Activated T-helper 2 cell treated with anti-CD3 and anti-CD28 coated beads, Interferon-gamma antibody, Interleukin-2, Interleukin-4, amounts not matched to agents 10 μg/mL and 5 μg/mL and 100 μg/mL, durations not matched to agents 14 hours and 24 hours and 36 hours (primary cell): ENCODE results near the gene AMBRA1. TPM values are rescaled to one million over a fixed set of nuclear protein-coding genes. Genes with fewer than 3 reads are reported as not detected.

Source experiments
- DNase-seq: peaks from one replicate; pipeline ENCODE4 v3.0.0; 2021; ENCODE audit warnings: low spot score
- H3K27ac Mint-ChIP-seq: one replicate; pipeline ENCODE4 v1.8.0; 2021; ENCODE audit warnings: mixed read lengths
- H3K27me3 Mint-ChIP-seq: one replicate; pipeline ENCODE4 v1.8.0; 2021; ENCODE audit warnings: low read depth, mixed read lengths
- H3K36me3 Mint-ChIP-seq: one replicate; pipeline ENCODE4 v1.8.0; 2021; ENCODE audit warnings: low read depth, mixed read lengths
- H3K4me1 Mint-ChIP-seq: one replicate; pipeline ENCODE4 v1.8.0; 2021; ENCODE audit warnings: low read depth, mixed read lengths
- H3K4me3 Mint-ChIP-seq: one replicate; pipeline ENCODE4 v1.8.0; 2021; ENCODE audit warnings: low read depth, mild to moderate bottlenecking, moderate library complexity, mixed read lengths
- H3K9me3 Mint-ChIP-seq: one replicate; pipeline ENCODE4 v1.8.0; 2021; ENCODE audit warnings: mixed read lengths
- intact Hi-C: fragments of 100-400 bp; cut with micrococcal nuclease; formaldehyde crosslinking; loops from one replicate; pipeline ENCODE4 v1.15.1; 2023
- total RNA-seq: library from RNA; stranded (reverse); gene quantifications from 2 replicates; pipeline ENCODE4 v1.2.3, GENCODE V29; 2022

The AMBRA1 gene
- total RNA-seq, 1 donor from 2014 or later, result 32.7 TPM

DNA sequence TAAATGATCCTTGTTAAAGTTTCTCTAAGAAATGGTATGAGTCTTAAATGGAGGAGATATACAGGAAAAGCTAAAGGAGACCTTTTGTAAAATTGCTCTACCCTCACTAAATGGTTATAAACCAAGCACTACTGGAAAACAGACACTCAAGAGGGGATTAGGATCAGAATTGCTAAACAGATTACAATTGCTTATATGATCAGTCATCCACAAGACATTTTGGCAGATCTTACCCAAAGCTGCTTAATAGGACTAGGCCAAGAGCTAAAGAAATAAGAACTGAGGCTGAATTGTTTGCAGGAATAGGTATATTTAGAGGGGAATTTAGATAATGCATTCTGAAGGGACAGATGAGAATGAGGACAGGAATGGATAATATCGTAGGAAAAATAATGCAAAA is 13.7 kb upstream of the AMBRA1 start:
- intact Hi-C loops, result no loop called here
- no peak for DNase-seq
- Mint-ChIP-seq H3K27me3 (no peaks in the 10 kb centered on the region), H3K9me3 (no peaks in the 10 kb centered on the region), H3K27ac (no peak overlapping the region), H3K4me3 (no peak overlapping the region), H3K4me1 (peaks cover 4% of the 10 kb centered on the region), H3K36me3 (no peaks in the 10 kb centered on the region)

DNA sequence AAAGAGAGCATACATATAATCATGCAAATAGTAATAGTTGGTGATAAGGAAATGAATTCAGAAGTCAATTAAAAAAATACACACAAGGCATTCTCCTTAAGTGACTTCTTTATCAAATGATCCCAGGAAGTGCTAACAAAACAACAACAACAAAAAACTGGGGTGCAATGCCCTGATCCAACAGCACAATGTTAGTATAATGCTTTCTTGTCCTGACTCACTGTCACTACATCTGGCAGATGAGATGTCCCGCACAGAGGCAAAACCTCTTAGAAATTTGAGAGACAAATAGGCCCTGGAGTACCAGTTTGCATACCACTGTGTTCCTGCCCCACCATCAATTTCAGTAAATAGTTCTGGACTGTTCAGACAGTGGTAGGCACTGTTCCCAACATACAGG is 11.0 kb upstream of the AMBRA1 start:
- H3K9me3 Mint-ChIP-seq, result no peaks in the 10 kb centered on the region
- no peaks in the 10 kb centered on the region for H3K4me1 Mint-ChIP-seq
- no peak overlapping the region for H3K4me3 Mint-ChIP-seq
- H3K27ac Mint-ChIP-seq, result no peak overlapping the region
- no peaks in the 10 kb centered on the region for H3K27me3 Mint-ChIP-seq
- intact Hi-C loops, result no loop called here
- no peaks in the 10 kb centered on the region for H3K36me3 Mint-ChIP-seq
- no peak for DNase-seq

DNA sequence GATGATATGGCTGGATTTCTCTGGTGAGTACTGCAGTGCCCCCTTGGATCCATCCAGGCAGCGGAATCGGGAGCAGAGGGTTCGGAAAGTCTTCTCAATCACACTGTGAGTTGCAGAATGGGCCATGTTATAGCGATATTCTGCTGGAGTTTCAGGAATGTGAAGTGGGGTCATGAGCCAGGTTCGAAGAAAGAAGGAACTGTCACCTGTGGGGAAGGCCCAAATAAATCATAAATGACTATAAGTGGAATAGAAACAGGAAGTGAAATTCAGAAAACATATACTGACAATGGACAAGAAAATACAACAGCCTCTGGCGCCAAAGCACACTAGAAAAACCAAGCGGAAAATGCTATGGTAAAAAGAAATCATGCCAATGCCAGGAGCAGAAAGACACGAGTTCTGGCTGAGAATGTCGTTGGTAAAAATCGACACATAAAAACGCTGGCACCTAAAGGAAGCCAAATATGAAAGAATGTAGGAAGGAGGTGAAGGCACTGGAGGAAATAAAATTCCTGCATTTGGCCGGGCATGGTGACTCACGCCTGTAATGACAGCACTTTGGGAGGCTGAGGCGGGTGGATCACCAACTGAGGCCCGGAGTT is 10.0 kb upstream of the AMBRA1 start:
- Mint-ChIP-seq H3K27ac (no peak overlapping the region), H3K27me3 (no peaks in the 10 kb centered on the region), H3K9me3 (no peaks in the 10 kb centered on the region), H3K4me3 (no peak overlapping the region), H3K36me3 (no peaks in the 10 kb centered on the region), H3K4me1 (no peaks in the 10 kb centered on the region)
- no peak for DNase-seq
- intact Hi-C loops, result no loop called here

DNA sequence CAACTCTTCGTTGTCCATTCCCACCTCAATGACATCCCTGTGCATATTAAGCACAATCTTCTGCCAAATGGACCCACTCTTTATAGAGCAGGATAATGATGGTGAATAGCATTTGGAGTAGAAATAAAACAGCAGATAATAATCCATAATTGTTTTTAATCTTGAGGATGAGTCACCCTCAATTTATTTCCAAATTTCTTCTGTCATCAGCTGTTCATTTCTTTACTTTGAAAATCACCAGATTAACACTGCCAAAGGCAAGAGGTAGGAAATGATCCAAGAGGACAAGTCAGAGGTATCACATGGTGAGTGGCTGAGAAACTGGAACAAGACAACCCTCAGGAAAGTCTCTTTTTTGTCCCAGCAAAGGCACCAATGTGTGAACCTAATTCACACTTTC is 7.3 kb upstream of the AMBRA1 start:
- Mint-ChIP-seq H3K4me1 (peaks cover 5% of the 10 kb centered on the region), H3K4me3 (no peak overlapping the region), H3K9me3 (no peaks in the 10 kb centered on the region), H3K27ac (no peak overlapping the region), H3K36me3 (no peaks in the 10 kb centered on the region), H3K27me3 (no peaks in the 10 kb centered on the region)
- intact Hi-C loops, result no loop called here
- no peak for DNase-seq

DNA sequence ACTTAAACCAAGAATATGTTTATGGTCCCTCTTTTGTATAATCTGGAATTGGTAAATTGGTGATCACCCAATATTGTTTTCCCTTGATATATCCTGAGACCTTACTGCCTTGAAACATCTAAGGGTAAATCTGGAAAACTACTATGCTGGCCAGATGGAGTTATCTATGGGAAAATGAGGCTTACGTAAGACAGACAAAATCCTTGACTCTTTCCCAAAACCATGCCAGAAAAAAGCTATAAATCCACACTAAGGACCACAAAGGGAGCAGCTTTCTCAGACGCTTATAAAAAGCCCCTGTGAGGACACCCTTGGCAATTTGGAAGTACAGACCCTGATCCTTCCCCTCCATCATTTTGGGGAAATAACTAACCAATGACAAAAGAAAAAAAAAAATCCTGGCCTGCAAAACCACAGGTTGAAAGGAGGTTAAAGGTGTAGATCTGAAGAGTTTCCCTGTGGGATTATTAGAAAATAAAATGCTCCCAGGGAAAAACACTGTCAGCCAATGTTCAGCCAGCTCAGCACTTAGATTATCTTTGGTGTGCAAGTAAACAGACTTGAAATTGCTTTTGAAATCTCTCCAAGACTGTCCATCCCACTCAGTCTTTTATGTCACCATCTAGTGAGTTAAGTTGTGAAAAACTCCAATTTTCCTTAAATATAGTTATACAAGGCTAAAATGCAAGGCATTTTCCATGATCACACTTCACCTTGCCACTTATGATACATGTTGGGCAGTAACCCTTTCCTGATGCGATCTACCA is 6.6 kb upstream of the AMBRA1 start:
- no peak overlapping the region for H3K27ac Mint-ChIP-seq
- no peaks in the 10 kb centered on the region for H3K27me3 Mint-ChIP-seq
- intact Hi-C loops, result no loop called here
- DNase-seq, result no peak
- no peaks in the 10 kb centered on the region for H3K9me3 Mint-ChIP-seq
- H3K4me3 Mint-ChIP-seq, result no peak overlapping the region
- peaks cover 5% of the 10 kb centered on the region for H3K4me1 Mint-ChIP-seq
- no peaks in the 10 kb centered on the region for H3K36me3 Mint-ChIP-seq

DNA sequence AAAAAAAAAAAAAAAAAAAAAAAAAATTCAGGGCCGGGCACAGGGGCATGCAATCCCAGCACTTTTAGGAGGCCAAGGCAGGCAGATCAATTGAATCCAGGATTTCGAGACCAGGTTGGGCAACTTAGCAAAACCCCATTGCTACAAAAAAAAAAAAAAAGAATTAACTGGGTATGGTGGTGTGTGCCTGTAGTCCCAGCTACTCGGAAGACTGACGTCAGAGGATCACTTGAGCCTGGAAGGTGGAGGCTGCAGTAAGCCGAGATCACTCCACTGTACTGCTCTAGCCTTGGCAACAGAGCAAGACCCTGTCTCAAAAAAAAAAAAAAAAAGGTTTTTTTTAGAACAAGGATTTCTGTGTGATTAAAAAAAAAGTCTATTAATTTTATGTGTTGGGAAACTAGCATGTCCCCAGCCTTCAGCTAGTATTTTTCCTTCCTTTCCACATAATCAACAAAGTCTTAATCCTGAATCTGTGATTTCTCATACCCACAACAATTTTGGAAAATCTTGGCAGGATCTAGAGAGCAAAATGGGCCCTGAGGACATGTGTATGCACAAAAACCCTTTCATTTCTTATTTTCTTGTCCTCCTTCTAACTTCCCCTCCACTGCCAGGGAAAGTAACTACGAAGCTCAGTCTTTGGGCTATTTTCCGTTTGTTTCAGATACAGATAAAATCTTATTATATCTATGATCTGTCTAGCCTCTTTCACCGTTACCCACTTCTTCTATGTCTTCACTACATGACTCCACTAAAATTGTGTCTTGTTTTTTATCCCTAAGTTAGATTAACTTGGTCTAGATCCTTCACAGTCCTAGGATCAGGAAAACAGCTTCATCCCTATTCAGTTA is 5.7 kb upstream of the AMBRA1 start:
- Mint-ChIP-seq H3K27me3 (no peaks in the 10 kb centered on the region), H3K36me3 (no peaks in the 10 kb centered on the region), H3K4me1 (peaks cover 5% of the 10 kb centered on the region), H3K4me3 (no peak overlapping the region), H3K27ac (no peak overlapping the region), H3K9me3 (no peaks in the 10 kb centered on the region)
- intact Hi-C loops, result no loop called here
- DNase-seq, result no peak

DNA sequence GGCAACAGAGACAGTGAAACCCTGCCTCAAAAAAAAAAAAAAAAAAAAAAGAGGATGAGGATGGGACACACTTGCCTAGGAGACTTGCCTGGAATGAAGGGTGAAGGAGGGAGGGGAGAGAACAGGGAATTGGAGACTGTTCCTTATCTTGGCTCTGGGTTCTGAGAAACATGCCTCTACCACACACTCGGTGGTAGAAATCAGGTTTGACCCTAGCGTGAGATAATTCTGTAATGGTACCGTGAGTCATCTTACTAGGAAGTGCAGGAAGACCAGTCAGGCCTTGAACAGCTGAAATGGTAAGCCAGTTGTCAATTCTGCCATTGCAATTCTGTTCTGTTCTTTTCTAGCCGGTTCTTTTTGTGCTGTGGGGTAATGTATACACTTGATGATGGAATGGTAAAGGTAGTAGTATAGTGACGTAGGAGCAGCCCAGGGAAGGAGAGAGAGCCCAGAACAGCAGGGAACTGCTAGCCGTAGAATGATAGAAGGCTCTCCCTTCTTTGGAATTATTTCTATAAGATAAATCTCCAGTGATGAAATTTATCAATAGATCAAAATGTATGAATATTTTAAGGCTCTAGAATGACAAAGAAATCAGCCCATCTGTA is 3.9 kb upstream of the AMBRA1 start:
- peak overlapping the region; percentile 13 for H3K27ac Mint-ChIP-seq
- no peaks in the 10 kb centered on the region for H3K9me3 Mint-ChIP-seq
- peaks cover 16% of the 10 kb centered on the region for H3K4me1 Mint-ChIP-seq
- no peak overlapping the region for H3K4me3 Mint-ChIP-seq
- no peaks in the 10 kb centered on the region for H3K27me3 Mint-ChIP-seq
- DNase-seq, result no peak
- H3K36me3 Mint-ChIP-seq, result no peaks in the 10 kb centered on the region
- intact Hi-C loops, result no loop called here

DNA sequence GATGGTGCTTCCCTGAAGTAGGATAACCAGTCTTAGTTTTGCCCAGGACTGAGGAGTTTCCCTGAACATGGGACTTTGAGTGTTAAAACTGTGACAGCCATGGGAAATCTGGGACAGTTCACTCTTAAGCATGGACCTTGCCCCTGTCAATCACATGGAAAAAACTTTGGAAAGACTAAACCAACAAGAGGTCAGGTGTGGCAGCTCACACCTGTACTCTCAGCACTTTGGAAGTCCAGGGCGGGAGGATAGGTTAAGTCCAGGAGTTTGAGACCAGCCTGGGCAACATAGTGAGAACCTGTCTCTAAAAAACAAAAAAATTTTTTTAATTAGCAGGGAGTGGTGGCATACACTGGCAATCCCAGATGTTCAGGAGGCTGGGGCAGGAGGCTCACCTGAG is 3.3 kb upstream of the AMBRA1 start:
- Mint-ChIP-seq H3K4me1 (peaks cover 20% of the 10 kb centered on the region), H3K27ac (no peak overlapping the region), H3K9me3 (no peaks in the 10 kb centered on the region), H3K4me3 (no peak overlapping the region), H3K27me3 (no peaks in the 10 kb centered on the region), H3K36me3 (no peaks in the 10 kb centered on the region)
- intact Hi-C loops, result no loop called here
- no peak for DNase-seq

DNA sequence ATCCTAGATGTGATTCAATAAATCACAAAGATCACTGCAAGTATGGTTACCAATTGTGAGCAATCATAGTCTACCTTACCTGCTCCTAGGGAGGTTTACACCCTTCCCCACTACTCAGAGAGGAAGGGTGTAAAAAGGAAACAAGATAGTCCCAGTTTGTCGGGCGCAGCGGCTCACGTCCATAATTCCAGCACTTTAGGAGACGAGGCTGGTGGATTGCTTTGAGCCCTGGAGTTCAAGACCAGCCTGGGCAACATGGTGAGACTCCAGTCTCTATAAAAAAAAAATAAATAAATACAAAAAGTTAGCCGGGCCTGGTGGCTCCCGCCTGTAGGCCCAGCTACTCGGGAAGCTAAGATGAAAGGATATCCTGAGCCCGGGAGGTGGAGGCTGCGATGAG is 962 bp upstream of the AMBRA1 start:
- Mint-ChIP-seq H3K27ac (no peak overlapping the region), H3K36me3 (peaks cover 6% of the 10 kb centered on the region), H3K4me1 (peaks cover 31% of the 10 kb centered on the region), H3K27me3 (no peaks in the 10 kb centered on the region), H3K4me3 (no peak overlapping the region), H3K9me3 (no peaks in the 10 kb centered on the region)
- DNase-seq, result no peak
- intact Hi-C loops, result loop anchor here (1.0 kb wide), 1 partner anchor 23 kb away; the partner anchor contains the start of genes ATG13 and HARBI1

DNA sequence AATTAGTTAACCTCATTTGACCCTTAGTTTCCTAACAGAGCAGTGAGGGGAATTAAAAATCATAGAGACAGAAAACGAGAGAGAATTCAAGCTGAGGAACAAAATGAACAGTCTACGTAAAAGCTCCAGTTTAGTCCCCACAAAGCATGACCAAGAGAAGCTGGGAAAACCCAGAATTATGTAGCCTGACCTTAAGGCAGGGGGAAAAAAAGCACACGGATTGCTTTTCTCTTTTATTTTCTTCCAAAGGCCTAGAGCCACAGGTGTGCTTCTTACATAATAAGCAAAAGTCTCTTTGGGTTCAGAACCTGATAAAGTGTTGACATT is 514 bp upstream of the AMBRA1 start:
- Mint-ChIP-seq H3K36me3 (peaks cover 7% of the 10 kb centered on the region), H3K27me3 (no peaks in the 10 kb centered on the region), H3K4me3 (peak overlapping the region; percentile 90), H3K9me3 (no peaks in the 10 kb centered on the region), H3K27ac (peak overlapping the region; percentile 82), H3K4me1 (peaks cover 31% of the 10 kb centered on the region)
- intact Hi-C loops, result loop anchor here (1.0 kb wide), 1 partner anchor 23 kb away; the partner anchor contains the start of genes ATG13 and HARBI1
- DNase-seq, result no peak

DNA sequence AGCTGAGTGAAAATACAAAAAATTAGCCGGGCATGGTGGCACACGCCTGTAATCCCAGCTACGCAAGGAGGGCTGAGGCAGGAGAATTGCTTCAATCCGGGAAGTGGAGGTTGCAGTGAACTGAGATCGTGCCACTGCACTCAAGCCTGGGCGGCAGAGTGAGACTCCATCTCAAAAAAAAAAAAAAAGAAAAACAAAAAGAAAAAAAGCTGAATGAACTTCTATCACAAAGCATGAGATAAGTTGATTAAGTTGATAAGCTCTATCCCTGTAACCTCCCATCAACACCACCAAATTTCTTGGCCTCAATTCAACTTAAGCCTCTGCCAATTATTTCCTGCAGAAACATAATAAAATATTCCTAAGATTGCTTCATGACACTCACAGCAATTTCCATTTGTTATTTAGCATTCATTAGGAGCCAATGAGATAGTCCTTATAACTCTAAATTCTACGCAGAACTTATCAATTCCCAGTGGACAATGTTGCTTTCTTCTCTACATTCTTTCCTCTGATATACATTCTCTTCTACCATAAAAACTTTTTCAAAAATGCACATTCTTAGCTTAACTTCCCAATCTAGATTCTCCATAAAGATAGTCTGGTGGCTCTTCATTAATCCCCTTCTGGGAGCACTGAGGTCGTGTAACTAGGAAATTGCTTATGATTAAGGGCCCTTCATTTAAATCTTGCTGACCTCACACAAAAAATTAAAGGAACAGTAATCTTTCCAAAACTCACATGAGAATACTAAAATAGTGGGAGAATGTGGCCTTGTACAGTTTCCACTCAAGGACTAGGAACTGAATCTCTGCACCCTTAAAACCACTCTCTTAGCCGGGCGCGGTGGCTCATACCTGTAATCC is 2.9 kb downstream of the AMBRA1 start:
- Mint-ChIP-seq H3K27ac (no peak overlapping the region), H3K27me3 (no peaks in the 10 kb centered on the region), H3K36me3 (peaks cover 26% of the 10 kb centered on the region), H3K4me1 (peaks cover 34% of the 10 kb centered on the region), H3K4me3 (peak overlapping the region; percentile 31), H3K9me3 (no peaks in the 10 kb centered on the region)
- intact Hi-C loops, result no loop called here
- no peak for DNase-seq

DNA sequence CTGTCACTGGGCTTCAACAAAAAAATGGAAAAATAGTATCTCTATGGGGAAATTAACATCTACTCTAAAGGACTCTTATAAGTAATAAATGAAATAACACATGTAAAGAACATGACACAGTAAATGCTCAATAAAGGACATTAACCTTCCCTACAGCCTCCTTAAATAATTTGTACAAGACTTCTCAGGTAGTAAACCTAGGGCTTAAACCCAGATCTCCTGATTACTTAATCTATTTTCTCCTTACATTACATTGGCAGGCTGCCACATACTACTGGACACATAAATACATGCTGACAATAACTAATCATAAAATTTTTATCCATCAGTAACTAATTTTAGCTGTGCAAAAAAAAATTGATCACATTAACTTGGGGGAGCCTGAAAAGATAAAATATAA is 4.9 kb downstream of the AMBRA1 start:
- intact Hi-C loops, result no loop called here
- no peak for DNase-seq
- no peaks in the 10 kb centered on the region for H3K9me3 Mint-ChIP-seq
- H3K27me3 Mint-ChIP-seq, result no peaks in the 10 kb centered on the region
- no peak overlapping the region for H3K27ac Mint-ChIP-seq
- H3K36me3 Mint-ChIP-seq, result peaks cover 33% of the 10 kb centered on the region
- no peak overlapping the region for H3K4me3 Mint-ChIP-seq
- H3K4me1 Mint-ChIP-seq, result peaks cover 29% of the 10 kb centered on the region
